HEK293T (cell line): ENCODE data around the gene GCN1.

Experiments
- CTCF ChIA-PET: fragments of 350-600 bp; formaldehyde crosslinking; extraction: SDS; loops from one replicate; lab custom pipeline; 2021; ENCODE audit warnings: antibody characterized with exemption, inconsistent platforms; lab: Yijun Ruan, JAX
- POLR2A ChIA-PET: fragments of 350-600 bp; formaldehyde crosslinking; extraction: SDS; loops from one replicate; lab custom pipeline; 2020; ENCODE audit warnings: antibody characterized with exemption, inconsistent platforms; lab: Yijun Ruan, JAX
- DNase-seq: peaks from one replicate; pipeline ENCODE4 v3.0.0; 2012; ENCODE audit warnings: mixed read lengths; ENCODE audit errors: extremely low spot score
- ARNT ChIP-seq: fragments of 450-650 bp; IDR thresholded peaks from 2 replicates; pipeline ENCODE4 v1.6.1; 2017; ENCODE audit warnings: mild to moderate bottlenecking
- BHLHE40 ChIP-seq: fragments of 450-650 bp; IDR thresholded peaks from 2 replicates; pipeline ENCODE4 v1.6.1; 2016; ENCODE audit warnings: mild to moderate bottlenecking, moderate library complexity, borderline replicate concordance
- CTBP1 ChIP-seq: fragments of 450-650 bp; IDR thresholded peaks from 2 replicates; pipeline ENCODE4 v1.6.1; 2016; ENCODE audit warnings: borderline replicate concordance
- ELF4 ChIP-seq: fragments of 450-650 bp; IDR thresholded peaks from 2 replicates; pipeline ENCODE4 v1.6.1; 2017; ENCODE audit warnings: antibody characterized with exemption
- FOXA1 ChIP-seq: fragments of 450-650 bp; IDR thresholded peaks from 2 replicates; pipeline ENCODE4 v1.6.1; 2016; ENCODE audit warnings: mild to moderate bottlenecking
- FOXK2 ChIP-seq: fragments of 450-650 bp; IDR thresholded peaks from 2 replicates; pipeline ENCODE4 v1.6.1; 2016; ENCODE audit warnings: mild to moderate bottlenecking
- FOXM1 ChIP-seq: fragments of 450-650 bp; IDR thresholded peaks from 2 replicates; pipeline ENCODE4 v1.6.1; 2017; ENCODE audit warnings: mild to moderate bottlenecking, borderline replicate concordance
- HDGF ChIP-seq: fragments of 450-650 bp; IDR thresholded peaks from 2 replicates; pipeline ENCODE4 v1.6.1; 2017; ENCODE audit warnings: antibody characterized with exemption, borderline replicate concordance
- L3MBTL2 ChIP-seq: fragments of 450-650 bp; conservative IDR thresholded peaks from 2 replicates; pipeline ENCODE4 v1.6.1; 2016; ENCODE audit warnings: mild to moderate bottlenecking
- LEF1 ChIP-seq: fragments of 450-650 bp; IDR thresholded peaks from 2 replicates; pipeline ENCODE4 v1.6.1; 2017; ENCODE audit warnings: mild to moderate bottlenecking, borderline replicate concordance
- NFRKB ChIP-seq: fragments of 450-650 bp; IDR thresholded peaks from 2 replicates; pipeline ENCODE4 v1.6.1; 2016; ENCODE audit warnings: mild to moderate bottlenecking, moderate library complexity
- PKNOX1 ChIP-seq: fragments of 450-650 bp; IDR thresholded peaks from 2 replicates; pipeline ENCODE4 v1.6.1; 2016
- SP1 ChIP-seq: fragments of 450-650 bp; IDR thresholded peaks from 2 replicates; pipeline ENCODE4 v1.6.1; 2017
- SUZ12 ChIP-seq: fragments of 450-650 bp; IDR thresholded peaks from 2 replicates; pipeline ENCODE4 v1.6.1; 2016; ENCODE audit warnings: mild to moderate bottlenecking
- TARDBP ChIP-seq: fragments of 450-650 bp; IDR thresholded peaks from 2 replicates; pipeline ENCODE4 v1.6.1; 2016
- ZNF384 ChIP-seq: fragments of 450-650 bp; IDR thresholded peaks from 2 replicates; pipeline ENCODE4 v1.6.1; 2016

The GCN1 gene

DNA sequence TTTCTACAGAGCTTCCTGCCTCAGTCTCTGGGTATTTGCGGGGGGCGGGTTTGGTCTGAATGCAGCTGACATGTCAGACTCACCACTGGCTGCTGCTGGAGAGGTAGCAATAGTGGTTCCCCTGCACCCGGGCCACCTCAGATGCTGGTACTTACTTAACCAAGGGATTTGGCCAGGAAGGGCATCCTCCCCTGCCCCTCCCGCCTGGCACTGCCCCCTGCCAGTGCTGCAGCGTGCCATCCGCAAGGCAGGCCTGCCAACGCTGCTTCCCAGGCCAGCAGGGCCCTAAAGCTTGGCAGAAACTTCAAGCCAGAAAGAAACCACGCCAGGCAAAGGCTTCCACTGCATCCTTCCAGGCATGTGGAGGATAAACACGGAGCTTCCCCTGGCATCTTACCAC, 100.0 kb downstream of the GCN1 start:
- TF ChIP-seq SP1, result no peak
- TF ChIP-seq BHLHE40, result no peak
- no peak for TF ChIP-seq FOXK2
- TF ChIP-seq ZNF384, result no peak
- no peak for TF ChIP-seq PKNOX1
- no peak for TF ChIP-seq L3MBTL2
- CTCF ChIA-PET, result no interaction called here
- no peak for DNase-seq
- POLR2A ChIA-PET, result no interaction called here

GRCh38 chr12:120093592-120094355, 100.7 kb downstream of the GCN1 start:
- ChIA-PET POLR2A (no interaction called here), CTCF (no interaction called here)
- TF ChIP-seq TARDBP (no peak), ELF4 (no peak), FOXM1 (no peak), ZNF384 (no peak), LEF1 (no peak)
- no peak for DNase-seq

- POLR2A ChIA-PET, result interaction anchor here (0.7 kb wide), 1 partner anchor 144 kb away, joined by 3 read pairs; no protein-coding TSS in a partner anchor
Observed at GRCh38 chr12:120093336-120093591, 101.3 kb downstream of the GCN1 start.

GRCh38 chr12:120092551-120093335, 101.8 kb downstream of the GCN1 start:
- POLR2A ChIA-PET, result interaction anchor here (0.7 to 1.6 kb wide), 2 partner anchors 108 to 144 kb away, joined by 3 to 4 read pairs; partner anchors contain the start of gene RPLP0
- no peak for DNase-seq
- TF ChIP-seq FOXM1, result no peak
- TF ChIP-seq NFRKB, result no peak
- no peak for TF ChIP-seq HDGF
- no peak for TF ChIP-seq L3MBTL2
- no peak for TF ChIP-seq CTBP1
- no peak for TF ChIP-seq ZNF384
- CTCF ChIA-PET, result no interaction called here

More at GRCh38 chr12:120093336-120093591, 101.3 kb downstream of the GCN1 start:
- TF ChIP-seq BHLHE40 (no peak), HDGF (no peak), TARDBP (no peak), FOXK2 (no peak), NFRKB (no peak), SP1 (no peak)
- CTCF ChIA-PET, result no interaction called here
- no peak for DNase-seq

DNA sequence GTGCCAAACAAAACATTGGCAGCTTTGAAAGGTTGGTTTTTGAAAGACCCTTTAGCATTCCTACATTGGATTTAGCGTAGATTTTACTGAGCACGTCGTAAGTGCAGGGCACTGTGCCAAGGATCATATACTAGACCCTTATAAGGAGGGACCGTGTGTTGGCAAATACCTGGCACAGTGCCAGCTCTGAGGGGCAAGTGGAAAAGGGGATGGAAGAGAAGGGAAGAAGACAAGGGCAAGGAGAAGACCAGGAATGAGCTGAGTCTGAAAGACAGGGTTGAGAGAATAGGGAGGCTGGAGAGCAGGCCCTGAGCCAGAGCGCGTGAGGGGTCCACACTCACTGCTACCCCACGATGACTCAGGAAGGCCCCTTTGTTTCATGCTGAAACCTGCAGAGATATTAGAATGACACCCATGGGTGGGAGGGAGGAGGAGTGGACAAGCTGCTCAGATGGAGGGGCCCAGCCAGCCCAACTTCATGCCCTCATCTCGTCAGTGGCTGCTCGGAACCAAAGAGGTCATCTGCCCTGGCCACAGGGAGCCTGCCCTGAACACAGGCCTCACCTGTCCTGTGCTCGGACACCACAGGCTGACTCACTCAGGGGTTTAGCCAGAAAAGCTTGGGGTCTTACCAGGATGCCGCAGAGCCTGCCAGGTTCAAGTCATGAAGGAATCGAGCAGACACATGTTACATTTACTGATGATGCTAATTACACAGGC, 103.0 kb downstream of the GCN1 start:
- TF ChIP-seq PKNOX1 (no peak), SP1 (no peak), SUZ12 (no peak), L3MBTL2 (no peak), FOXA1 (no peak), LEF1 (no peak), NFRKB (no peak), ZNF384 (no peak), ARNT (no peak), FOXM1 (no peak), TARDBP (no peak), CTBP1 (no peak), ELF4 (no peak)
- POLR2A ChIA-PET, result interaction anchor here (1.2 to 1.6 kb wide), 2 partner anchors 110 kb away, joined by 4 read pairs; partner anchors contain the start of gene RPLP0
- DNase-seq, result no peak
- CTCF ChIA-PET, result interaction anchor here (0.6 kb wide), 1 partner anchor 18 kb away, joined by 5 read pairs; no protein-coding TSS in a partner anchor

GRCh38 chr12:120090626-120091295, 103.8 kb downstream of the GCN1 start:
- no peak for TF ChIP-seq FOXA1
- TF ChIP-seq FOXM1, result no peak
- no peak for TF ChIP-seq PKNOX1
- no peak for TF ChIP-seq LEF1
- no peak for TF ChIP-seq L3MBTL2
- TF ChIP-seq CTBP1, result no peak
- TF ChIP-seq TARDBP, result no peak
- no peak for TF ChIP-seq FOXK2
- TF ChIP-seq ELF4, result no peak
- no peak for TF ChIP-seq HDGF
- no peak for TF ChIP-seq SUZ12
- TF ChIP-seq ARNT, result no peak
- TF ChIP-seq SP1, result no peak
- no peak for TF ChIP-seq BHLHE40
- no peak for DNase-seq
- ChIA-PET CTCF (no interaction called here), POLR2A (interaction anchor here (1.2 kb wide), 1 partner anchor 110 kb away, joined by 4 read pairs; the partner anchor contains the start of gene RPLP0)
